Fibroblast of lung (primary cell): ENCODE results near the gene JOSD2.

Experiments used
- EZH2 ChIP-seq: IDR thresholded peaks from 2 replicates; pipeline ENCODE4 v1.5.1; 2012; ENCODE audit warnings: low read length, control low read depth, mild to moderate bottlenecking; ENCODE audit errors: missing control alignments
- TF ChIP-seq, protein P1 (sequence below), 2 donors: IDR thresholded peaks in 1 of 2; conservative IDR thresholded peaks in 1 of 2; 1 replicate in 1 of 2; 2 replicates in 1 of 2; pipeline ENCODE4 v1.5.1; 2011 to 2012; ENCODE audit warnings: low read length in 2 of 2, control low read depth in 1 of 2, inconsistent platforms in 1 of 2, low read depth in 1 of 2, mild to moderate bottlenecking in 1 of 2

DNA sequence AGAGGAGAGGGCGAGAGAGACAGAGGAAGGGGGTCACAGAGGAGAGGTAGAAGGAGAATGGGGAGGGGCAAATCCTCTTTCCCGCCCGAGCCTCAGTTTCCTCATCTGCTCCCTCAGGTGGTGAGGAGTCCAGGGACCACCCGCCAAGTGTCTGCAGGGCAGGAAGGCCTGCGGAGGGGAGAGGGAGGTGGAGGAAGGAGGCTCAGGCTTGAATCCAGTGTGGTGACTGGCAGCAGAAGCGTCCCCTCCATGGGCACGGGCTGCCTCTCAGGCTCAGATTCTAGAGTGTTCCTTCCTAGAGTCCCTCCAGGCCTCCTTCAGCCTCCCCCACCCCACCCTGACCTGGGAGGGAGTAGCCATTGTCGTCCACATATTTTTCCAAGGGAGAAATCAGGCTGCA, 17.8 kb downstream of the JOSD2 start:
- TF ChIP-seq, protein P1, sequence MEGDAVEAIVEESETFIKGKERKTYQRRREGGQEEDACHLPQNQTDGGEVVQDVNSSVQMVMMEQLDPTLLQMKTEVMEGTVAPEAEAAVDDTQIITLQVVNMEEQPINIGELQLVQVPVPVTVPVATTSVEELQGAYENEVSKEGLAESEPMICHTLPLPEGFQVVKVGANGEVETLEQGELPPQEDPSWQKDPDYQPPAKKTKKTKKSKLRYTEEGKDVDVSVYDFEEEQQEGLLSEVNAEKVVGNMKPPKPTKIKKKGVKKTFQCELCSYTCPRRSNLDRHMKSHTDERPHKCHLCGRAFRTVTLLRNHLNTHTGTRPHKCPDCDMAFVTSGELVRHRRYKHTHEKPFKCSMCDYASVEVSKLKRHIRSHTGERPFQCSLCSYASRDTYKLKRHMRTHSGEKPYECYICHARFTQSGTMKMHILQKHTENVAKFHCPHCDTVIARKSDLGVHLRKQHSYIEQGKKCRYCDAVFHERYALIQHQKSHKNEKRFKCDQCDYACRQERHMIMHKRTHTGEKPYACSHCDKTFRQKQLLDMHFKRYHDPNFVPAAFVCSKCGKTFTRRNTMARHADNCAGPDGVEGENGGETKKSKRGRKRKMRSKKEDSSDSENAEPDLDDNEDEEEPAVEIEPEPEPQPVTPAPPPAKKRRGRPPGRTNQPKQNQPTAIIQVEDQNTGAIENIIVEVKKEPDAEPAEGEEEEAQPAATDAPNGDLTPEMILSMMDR (conservative IDR thresholded peaks at IDR 0.05 in 1 of 2, IDR thresholded peaks at IDR 0.05 in 1 of 2; ENCODE audit: low read depth in 1 of 2, low read length in 2 of 2), result no peak
- no peak for TF ChIP-seq EZH2
